ENCODE data around the gene CHRM1. TPM values are rescaled to one million over a fixed set of nuclear protein-coding genes. Genes with fewer than 3 reads are reported as not detected.

CHRM1 gene
- total RNA-seq, 1 experiment from 2014 or later, result 0.41 TPM

DNA sequence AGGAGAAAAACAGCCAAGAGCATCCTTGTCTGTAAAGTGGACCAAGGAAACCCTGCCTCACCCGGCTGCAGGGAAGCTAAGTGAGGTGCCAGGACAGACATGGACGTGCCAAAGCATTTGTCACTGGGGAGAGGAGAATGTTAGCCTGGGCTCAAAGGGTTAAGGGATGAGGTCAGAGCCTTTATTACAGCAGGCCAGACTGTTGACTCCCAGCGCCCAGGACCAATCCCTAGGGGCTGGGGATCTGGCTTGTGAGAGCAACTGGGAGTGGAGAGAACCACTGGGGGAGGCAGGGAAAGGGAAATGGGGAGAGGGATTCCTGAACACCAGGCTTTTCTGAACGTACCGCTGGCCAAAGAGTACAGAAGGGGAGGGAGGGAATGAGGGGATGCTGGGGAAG is 2.6 kb downstream of the CHRM1 start:
- Histone ChIP-seq H3K4me3 (ENCODE audit: low read depth, low read length, poor library complexity, severe bottlenecking) (no peak overlapping the region), H3K4me1 (ENCODE audit: insufficient read depth, low read length, poor library complexity, severe bottlenecking) (peaks cover 20% of the 10 kb centered on the region), H3K9me3 (ENCODE audit: low read depth, low read length, poor library complexity, severe bottlenecking) (no peaks in the 10 kb centered on the region), H3K36me3 (ENCODE audit: insufficient read depth, low read length, poor library complexity, severe bottlenecking) (no peaks in the 10 kb centered on the region), H3K27ac (ENCODE audit: low read depth, low read length, poor library complexity, severe bottlenecking) (no peak overlapping the region), H3K27me3 (replicated peaks; ENCODE audit: insufficient read depth, low read depth, low read length, poor library complexity) (no peaks in the 10 kb centered on the region)
- no peak for TF ChIP-seq EZH2 (IDR thresholded peaks at IDR 0.05; ENCODE audit: borderline replicate concordance, low read depth, low read length, poor library complexity, severe bottlenecking)
- TF ChIP-seq, protein P1, sequence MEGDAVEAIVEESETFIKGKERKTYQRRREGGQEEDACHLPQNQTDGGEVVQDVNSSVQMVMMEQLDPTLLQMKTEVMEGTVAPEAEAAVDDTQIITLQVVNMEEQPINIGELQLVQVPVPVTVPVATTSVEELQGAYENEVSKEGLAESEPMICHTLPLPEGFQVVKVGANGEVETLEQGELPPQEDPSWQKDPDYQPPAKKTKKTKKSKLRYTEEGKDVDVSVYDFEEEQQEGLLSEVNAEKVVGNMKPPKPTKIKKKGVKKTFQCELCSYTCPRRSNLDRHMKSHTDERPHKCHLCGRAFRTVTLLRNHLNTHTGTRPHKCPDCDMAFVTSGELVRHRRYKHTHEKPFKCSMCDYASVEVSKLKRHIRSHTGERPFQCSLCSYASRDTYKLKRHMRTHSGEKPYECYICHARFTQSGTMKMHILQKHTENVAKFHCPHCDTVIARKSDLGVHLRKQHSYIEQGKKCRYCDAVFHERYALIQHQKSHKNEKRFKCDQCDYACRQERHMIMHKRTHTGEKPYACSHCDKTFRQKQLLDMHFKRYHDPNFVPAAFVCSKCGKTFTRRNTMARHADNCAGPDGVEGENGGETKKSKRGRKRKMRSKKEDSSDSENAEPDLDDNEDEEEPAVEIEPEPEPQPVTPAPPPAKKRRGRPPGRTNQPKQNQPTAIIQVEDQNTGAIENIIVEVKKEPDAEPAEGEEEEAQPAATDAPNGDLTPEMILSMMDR (conservative IDR thresholded peaks at IDR 0.05; ENCODE audit: low read depth, low read length), result no peak
- CTCF ChIA-PET, result no interaction called here
- intact Hi-C loops (cut with micrococcal nuclease; ENCODE audit: unreplicated experiment), result no loop called here
- POLR2A ChIA-PET (ENCODE audit: low non-redundant PET), result no interaction called here
- no peak for DNase-seq (ENCODE audit: low spot score)
- BruUV-seq (replicated peaks), result no TSS peak

DNA sequence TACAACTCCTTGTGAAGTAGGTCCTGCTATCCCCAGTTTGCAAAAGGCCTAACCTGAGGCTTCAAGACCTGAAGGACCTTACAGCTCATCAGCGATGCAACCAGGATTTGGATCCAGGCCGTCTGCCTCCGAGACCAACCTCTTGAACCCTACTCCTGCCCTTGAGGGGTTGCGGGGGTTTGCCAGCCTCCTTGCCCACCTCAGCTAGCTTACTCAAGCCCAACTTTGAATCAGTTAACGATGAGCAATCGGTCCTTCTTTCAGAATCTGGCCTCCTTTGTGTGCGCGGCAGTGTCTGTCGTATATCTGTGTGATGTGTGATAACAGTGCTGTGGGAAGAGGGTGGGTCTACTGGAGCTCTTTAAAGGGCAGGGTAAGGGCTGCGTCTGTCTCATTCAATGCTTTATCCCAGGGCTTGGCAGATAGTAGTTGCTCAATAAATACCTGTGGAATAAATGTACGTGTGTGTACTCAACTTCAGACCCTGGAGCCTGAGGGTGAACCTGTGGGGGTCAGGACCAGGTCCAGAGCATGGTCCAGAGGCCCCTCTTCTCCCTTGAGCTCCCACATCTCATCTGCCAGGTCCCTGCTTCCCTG is 3.2 kb downstream of the CHRM1 start:
- H3K36me3 ChIP-seq (ENCODE audit: insufficient read depth, low read length, poor library complexity, severe bottlenecking), result no peaks in the 10 kb centered on the region
- TF ChIP-seq, protein P1 (conservative IDR thresholded peaks at IDR 0.05; ENCODE audit: low read depth, low read length), result no peak
- no peak for TF ChIP-seq EZH2 (IDR thresholded peaks at IDR 0.05; ENCODE audit: borderline replicate concordance, low read depth, low read length, poor library complexity, severe bottlenecking)
- peaks cover 16% of the 10 kb centered on the region for H3K4me1 ChIP-seq (ENCODE audit: insufficient read depth, low read length, poor library complexity, severe bottlenecking)
- POLR2A ChIA-PET (ENCODE audit: low non-redundant PET), result no interaction called here
- BruUV-seq (replicated peaks), result no TSS peak
- intact Hi-C loops (cut with micrococcal nuclease; ENCODE audit: unreplicated experiment), result no loop called here
- DNase-seq (ENCODE audit: low spot score), result no peak
- no peak overlapping the region for H3K4me3 ChIP-seq (ENCODE audit: low read depth, low read length, poor library complexity, severe bottlenecking)
- CTCF ChIA-PET, result no interaction called here
- no peaks in the 10 kb centered on the region for H3K9me3 ChIP-seq (ENCODE audit: low read depth, low read length, poor library complexity, severe bottlenecking)
- H3K27ac ChIP-seq (ENCODE audit: low read depth, low read length, poor library complexity, severe bottlenecking), result no peak overlapping the region
- H3K27me3 ChIP-seq (replicated peaks; ENCODE audit: insufficient read depth, low read depth, low read length, poor library complexity), result no peaks in the 10 kb centered on the region

GRCh38 chr11:62914416-62914815 is 6.7 kb downstream of the CHRM1 start:
- TF ChIP-seq, protein P1 (conservative IDR thresholded peaks at IDR 0.05; ENCODE audit: low read depth, low read length), result no peak
- TF ChIP-seq EZH2 (IDR thresholded peaks at IDR 0.05; ENCODE audit: borderline replicate concordance, low read depth, low read length, poor library complexity, severe bottlenecking), result no peak
- ChIA-PET POLR2A (ENCODE audit: low non-redundant PET) (no interaction called here), CTCF (interaction anchor here (1.3 kb wide), 1 partner anchor 9 kb away, joined by 6 read pairs; no protein-coding TSS in a partner anchor)
- H3K27ac ChIP-seq (ENCODE audit: low read depth, low read length, poor library complexity, severe bottlenecking), result no peak overlapping the region
- no TSS peak for BruUV-seq (replicated peaks)
- no peaks in the 10 kb centered on the region for H3K27me3 ChIP-seq (replicated peaks; ENCODE audit: insufficient read depth, low read depth, low read length, poor library complexity)
- H3K36me3 ChIP-seq (ENCODE audit: insufficient read depth, low read length, poor library complexity, severe bottlenecking), result no peaks in the 10 kb centered on the region
- H3K9me3 ChIP-seq (ENCODE audit: low read depth, low read length, poor library complexity, severe bottlenecking), result no peaks in the 10 kb centered on the region
- no peak overlapping the region for H3K4me3 ChIP-seq (ENCODE audit: low read depth, low read length, poor library complexity, severe bottlenecking)
- no peak for DNase-seq (ENCODE audit: low spot score)
- intact Hi-C loops (cut with micrococcal nuclease; ENCODE audit: unreplicated experiment), result no loop called here
- peaks cover 11% of the 10 kb centered on the region for H3K4me1 ChIP-seq (ENCODE audit: insufficient read depth, low read length, poor library complexity, severe bottlenecking)
